Measurements from ENCODE around the gene MBD3L1. TPM values are rescaled to one million over a fixed set of nuclear protein-coding genes. Genes with fewer than 3 reads are reported as not detected.

Gene MBD3L1
- total and polyA plus RNA-seq, 4 donors, result not detected

DNA sequence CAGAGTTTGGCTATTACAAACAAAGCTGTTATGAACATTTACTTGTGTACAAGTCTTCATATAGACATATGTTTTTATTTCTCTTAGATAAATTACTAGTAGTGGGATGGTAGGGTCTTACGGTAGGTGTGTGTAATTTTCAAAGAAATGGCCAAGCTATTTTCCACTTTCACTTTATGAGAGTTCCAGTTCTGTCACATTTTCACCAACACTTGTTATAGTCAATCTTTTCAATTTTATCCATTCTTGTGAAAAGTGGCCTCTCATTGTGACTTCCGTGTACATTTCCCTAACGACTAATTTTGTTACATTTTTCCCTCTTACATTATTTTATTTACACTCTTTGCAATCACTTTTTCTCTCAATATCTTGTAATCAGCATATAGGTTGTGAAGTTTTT lies 18.3 kb downstream of the MBD3L1 start:
- intact Hi-C loops (cut with DNase I), result no loop called here
- no peaks in the 10 kb centered on the region for H3K4me1 ChIP-seq (ENCODE audit: control insufficient read depth in 1 of 2, insufficient read depth in 2 of 2, low read length in 2 of 2)
- WGBS, 2 donors, result 89 to 92% methylated on average over 3 of the region's 3 CpGs
- no peak overlapping the region for H3K4me3 ChIP-seq (ENCODE audit: low read length in 2 of 2)
- no peak overlapping the region for H3K27ac ChIP-seq (ENCODE audit: low read depth in 1 of 2, low read length in 2 of 2)
- no peaks in the 10 kb centered on the region for H3K36me3 ChIP-seq (ENCODE audit: control insufficient read depth in 1 of 2, insufficient read depth in 2 of 2, low read length in 1 of 2)
- no peaks in the 10 kb centered on the region for H3K27me3 ChIP-seq (ENCODE audit: control insufficient read depth in 1 of 2, insufficient read depth in 2 of 2, low read length in 1 of 2)
- no peak for DNase-seq
- ATAC-seq (ENCODE audit: low FRiP score), result no peak
- H3K9me3 ChIP-seq (ENCODE audit: control insufficient read depth, low read length), result peaks cover 3% of the 10 kb centered on the region

DNA sequence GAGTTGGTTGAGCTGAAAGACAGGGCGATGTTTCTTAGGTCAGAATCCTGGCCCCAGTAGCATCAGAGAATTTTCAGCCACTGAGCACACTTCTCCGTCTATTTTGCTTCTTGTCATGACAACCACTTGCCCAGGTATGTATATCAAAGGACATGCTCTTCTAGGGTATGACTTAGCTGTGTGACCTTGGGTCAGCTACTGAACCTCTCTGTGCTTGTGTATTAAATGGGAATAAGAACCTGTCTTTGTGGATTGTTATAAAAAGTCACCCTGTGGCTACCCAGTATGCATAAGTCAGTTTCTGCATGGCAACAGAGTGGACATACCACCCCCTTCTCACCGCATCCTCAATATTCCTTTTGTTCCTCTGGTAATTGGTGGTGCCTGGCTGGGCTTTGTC lies 26.1 kb downstream of the MBD3L1 start:
- WGBS, 2 donors, result 82 to 83% methylated on average over 3 of the region's 3 CpGs
- ATAC-seq (ENCODE audit: low FRiP score) (no peak), DNase-seq (no peak)
- Histone ChIP-seq H3K9me3 (ENCODE audit: control insufficient read depth, low read length) (no peaks in the 10 kb centered on the region), H3K4me1 (ENCODE audit: control insufficient read depth in 1 of 2, insufficient read depth in 2 of 2, low read length in 2 of 2) (no peaks in the 10 kb centered on the region), H3K36me3 (ENCODE audit: control insufficient read depth in 1 of 2, insufficient read depth in 2 of 2, low read length in 1 of 2) (no peaks in the 10 kb centered on the region), H3K27me3 (ENCODE audit: control insufficient read depth in 1 of 2, insufficient read depth in 2 of 2, low read length in 1 of 2) (no peaks in the 10 kb centered on the region), H3K4me3 (ENCODE audit: low read length in 2 of 2) (no peak overlapping the region), H3K27ac (ENCODE audit: low read depth in 1 of 2, low read length in 2 of 2) (no peak overlapping the region)
- intact Hi-C loops (cut with DNase I), result no loop called here

DNA sequence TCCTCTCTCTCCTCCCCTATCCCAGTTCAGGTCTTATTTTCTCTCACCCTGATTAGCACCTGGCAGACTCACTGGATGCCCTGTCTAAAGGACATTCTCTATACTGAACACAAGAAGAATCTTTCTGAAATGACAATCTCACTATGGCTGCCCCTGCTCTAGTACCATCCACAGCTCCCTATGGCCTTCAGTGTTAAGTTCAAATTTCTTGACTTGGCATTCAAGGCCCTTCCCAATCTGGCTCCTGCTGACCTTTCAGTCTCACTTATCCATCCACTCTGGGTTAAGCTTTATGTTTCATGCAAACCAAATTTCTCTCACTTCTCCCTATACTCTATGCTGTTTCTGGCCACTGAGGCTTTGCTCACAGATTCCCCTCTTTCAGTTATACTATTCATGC lies 34.2 kb downstream of the MBD3L1 start:
- Histone ChIP-seq H3K36me3 (ENCODE audit: control insufficient read depth in 1 of 2, insufficient read depth in 2 of 2, low read length in 1 of 2) (no peaks in the 10 kb centered on the region), H3K27ac (ENCODE audit: low read depth in 1 of 2, low read length in 2 of 2) (no peak overlapping the region), H3K9me3 (ENCODE audit: control insufficient read depth, low read length) (peaks cover 3% of the 10 kb centered on the region), H3K4me3 (ENCODE audit: low read length in 2 of 2) (no peak overlapping the region), H3K27me3 (ENCODE audit: control insufficient read depth in 1 of 2, insufficient read depth in 2 of 2, low read length in 1 of 2) (no peaks in the 10 kb centered on the region), H3K4me1 (ENCODE audit: control insufficient read depth in 1 of 2, insufficient read depth in 2 of 2, low read length in 2 of 2) (no peaks in the 10 kb centered on the region)
- intact Hi-C loops (cut with DNase I), result no loop called here
- no peak for ATAC-seq (ENCODE audit: low FRiP score)
- no peak for DNase-seq

DNA sequence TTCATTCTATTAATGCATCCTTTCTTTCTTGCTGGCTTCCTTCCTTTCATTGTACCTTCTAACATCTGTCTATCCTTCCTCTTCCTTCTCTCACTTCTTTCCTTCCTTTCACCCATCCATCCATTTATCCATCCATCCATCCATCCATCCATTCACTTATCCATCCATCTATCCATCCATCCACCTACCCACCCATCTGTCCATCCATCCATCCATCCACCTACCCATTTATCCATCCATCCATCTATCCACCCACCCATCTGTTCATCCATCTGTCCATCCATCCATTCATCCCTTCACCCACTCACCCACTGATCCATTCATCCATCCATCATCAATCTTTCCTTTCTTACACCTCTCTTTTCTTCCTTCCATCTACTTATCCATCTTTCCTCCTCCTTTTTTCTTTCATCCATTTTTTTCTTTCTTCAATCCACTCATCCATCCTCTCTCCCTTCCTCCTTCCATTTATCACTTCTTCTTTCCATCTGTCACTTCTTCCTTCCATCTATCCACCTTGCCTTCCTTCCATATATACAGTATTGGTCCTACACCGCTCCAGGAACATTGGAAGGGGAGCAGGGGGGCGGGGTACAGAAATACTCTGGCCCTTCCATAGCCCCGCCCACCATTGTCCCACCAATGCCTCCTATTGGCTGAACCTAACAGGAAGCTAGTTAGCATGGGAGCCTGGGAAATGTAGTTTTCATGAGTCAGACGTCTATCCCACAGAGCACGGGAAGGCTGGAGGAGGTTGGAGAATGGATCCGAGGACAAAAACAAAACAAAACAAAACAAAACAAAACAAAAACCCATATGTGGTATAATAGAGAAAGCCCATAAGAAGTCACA lies 45.9 kb downstream of the MBD3L1 start:
- H3K9me3 ChIP-seq (ENCODE audit: control insufficient read depth, low read length), result peaks cover 2% of the 10 kb centered on the region
- H3K27me3 ChIP-seq (ENCODE audit: control insufficient read depth in 1 of 2, insufficient read depth in 2 of 2, low read length in 1 of 2), result no peaks in the 10 kb centered on the region
- no peak overlapping the region for H3K4me3 ChIP-seq (ENCODE audit: low read length in 2 of 2)
- no peaks in the 10 kb centered on the region for H3K4me1 ChIP-seq (ENCODE audit: control insufficient read depth in 1 of 2, insufficient read depth in 2 of 2, low read length in 2 of 2)
- intact Hi-C loops (cut with DNase I), result no loop called here
- DNase-seq, result no peak
- ATAC-seq (ENCODE audit: low FRiP score), result no peak
- no peaks in the 10 kb centered on the region for H3K36me3 ChIP-seq (ENCODE audit: control insufficient read depth in 1 of 2, insufficient read depth in 2 of 2, low read length in 1 of 2)
- WGBS, 2 donors, result 16 to 26% methylated on average over 6 of the region's 6 CpGs
- no peak overlapping the region for H3K27ac ChIP-seq (ENCODE audit: low read depth in 1 of 2, low read length in 2 of 2)

DNA sequence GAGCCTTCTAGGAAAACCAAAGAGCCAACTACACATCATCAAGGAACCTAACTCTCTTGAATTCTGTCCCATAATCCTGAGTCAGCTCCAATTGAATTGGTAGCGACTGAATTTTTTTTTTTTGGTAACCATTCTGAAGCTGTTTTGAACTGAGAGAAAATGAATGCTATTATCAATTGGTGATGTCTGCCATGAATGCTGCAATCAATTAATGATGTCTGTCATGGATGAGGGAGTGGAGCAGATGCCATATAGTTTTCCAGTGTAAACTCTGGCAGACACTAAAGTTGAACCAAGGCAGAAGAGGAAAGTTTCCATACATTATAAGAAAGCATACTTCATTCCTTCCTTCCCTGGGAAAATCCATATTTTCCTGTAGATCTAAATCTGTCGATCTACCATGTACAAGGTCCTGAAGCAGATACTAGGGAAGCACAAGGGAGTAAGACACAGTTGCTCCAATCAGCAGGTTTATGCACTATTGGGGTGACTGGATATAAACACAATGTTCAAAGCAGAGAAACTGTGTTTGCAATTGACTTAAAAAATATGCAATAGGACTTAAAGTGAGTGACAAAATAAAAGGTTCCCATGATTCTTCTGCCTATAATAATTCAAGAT lies 48.8 kb downstream of the MBD3L1 start:
- no peaks in the 10 kb centered on the region for H3K36me3 ChIP-seq (ENCODE audit: control insufficient read depth in 1 of 2, insufficient read depth in 2 of 2, low read length in 1 of 2)
- no peaks in the 10 kb centered on the region for H3K4me1 ChIP-seq (ENCODE audit: control insufficient read depth in 1 of 2, insufficient read depth in 2 of 2, low read length in 2 of 2)
- no peak overlapping the region for H3K27ac ChIP-seq (ENCODE audit: low read depth in 1 of 2, low read length in 2 of 2)
- peaks cover 3% of the 10 kb centered on the region for H3K9me3 ChIP-seq (ENCODE audit: control insufficient read depth, low read length)
- DNase-seq (no peak), ATAC-seq (ENCODE audit: low FRiP score) (no peak)
- H3K4me3 ChIP-seq (ENCODE audit: low read length in 2 of 2), result no peak overlapping the region
- H3K27me3 ChIP-seq (ENCODE audit: control insufficient read depth in 1 of 2, insufficient read depth in 2 of 2, low read length in 1 of 2), result no peaks in the 10 kb centered on the region
- intact Hi-C loops (cut with DNase I), result no loop called here
- 72 to 74% methylated on average over 2 of the region's 2 CpGs for WGBS, 2 donors

DNA sequence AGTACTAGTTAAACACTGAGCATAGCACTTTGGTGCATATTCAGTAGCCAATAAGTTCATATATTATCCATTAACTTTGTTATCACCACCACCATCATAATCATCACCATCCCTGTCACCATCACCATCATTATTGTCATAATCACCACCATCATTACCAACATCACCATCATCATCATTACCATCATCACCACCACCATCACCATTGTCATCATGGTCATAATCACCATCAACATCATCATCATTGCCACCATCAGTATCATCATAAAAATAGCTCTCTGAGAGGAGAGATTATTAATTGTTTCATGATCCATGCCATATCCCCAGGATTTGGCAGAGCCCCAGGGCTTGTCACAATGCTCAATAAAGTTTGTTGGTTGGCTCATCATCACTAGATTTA lies 49.3 kb downstream of the MBD3L1 start:
- intact Hi-C loops (cut with DNase I), result no loop called here

DNA sequence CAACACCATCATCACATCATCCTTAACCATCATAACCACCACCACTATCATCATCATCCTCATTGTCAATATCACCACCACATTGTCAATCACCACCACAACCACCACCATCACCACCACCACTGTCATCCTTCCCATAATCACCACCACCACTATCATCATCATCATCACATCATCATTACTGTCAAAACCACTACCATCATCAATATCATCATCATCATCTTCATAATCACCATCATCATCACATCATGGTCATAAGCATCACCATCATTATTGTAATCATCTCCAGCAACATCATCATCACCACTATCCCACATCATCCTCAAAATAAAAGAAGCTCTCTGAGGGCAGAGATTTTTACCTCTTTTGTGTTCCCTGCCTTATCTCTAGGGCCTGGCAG lies 52.2 kb downstream of the MBD3L1 start:
- DNase-seq (no peak), ATAC-seq (ENCODE audit: low FRiP score) (no peak)
- no peaks in the 10 kb centered on the region for H3K27me3 ChIP-seq (ENCODE audit: control insufficient read depth in 1 of 2, insufficient read depth in 2 of 2, low read length in 1 of 2)
- H3K27ac ChIP-seq (ENCODE audit: low read depth in 1 of 2, low read length in 2 of 2), result no peak overlapping the region
- intact Hi-C loops (cut with DNase I), result no loop called here
- H3K9me3 ChIP-seq (ENCODE audit: control insufficient read depth, low read length), result peaks cover 5% of the 10 kb centered on the region
- no peaks in the 10 kb centered on the region for H3K36me3 ChIP-seq (ENCODE audit: control insufficient read depth in 1 of 2, insufficient read depth in 2 of 2, low read length in 1 of 2)
- H3K4me1 ChIP-seq (ENCODE audit: control insufficient read depth in 1 of 2, insufficient read depth in 2 of 2, low read length in 2 of 2), result no peaks in the 10 kb centered on the region
- H3K4me3 ChIP-seq (ENCODE audit: low read length in 2 of 2), result no peak overlapping the region

More for the DNA sequence above, 49.3 kb downstream of the MBD3L1 start:
- H3K4me1 ChIP-seq (ENCODE audit: control insufficient read depth in 1 of 2, insufficient read depth in 2 of 2, low read length in 2 of 2), result no peaks in the 10 kb centered on the region
- no peak overlapping the region for H3K4me3 ChIP-seq (ENCODE audit: low read length in 2 of 2)
- no peaks in the 10 kb centered on the region for H3K27me3 ChIP-seq (ENCODE audit: control insufficient read depth in 1 of 2, insufficient read depth in 2 of 2, low read length in 1 of 2)
- no peaks in the 10 kb centered on the region for H3K36me3 ChIP-seq (ENCODE audit: control insufficient read depth in 1 of 2, insufficient read depth in 2 of 2, low read length in 1 of 2)
- no peak overlapping the region for H3K27ac ChIP-seq (ENCODE audit: low read depth in 1 of 2, low read length in 2 of 2)
- peaks cover 3% of the 10 kb centered on the region for H3K9me3 ChIP-seq (ENCODE audit: control insufficient read depth, low read length)
- DNase-seq, result no peak
- no peak for ATAC-seq (ENCODE audit: low FRiP score)

DNA sequence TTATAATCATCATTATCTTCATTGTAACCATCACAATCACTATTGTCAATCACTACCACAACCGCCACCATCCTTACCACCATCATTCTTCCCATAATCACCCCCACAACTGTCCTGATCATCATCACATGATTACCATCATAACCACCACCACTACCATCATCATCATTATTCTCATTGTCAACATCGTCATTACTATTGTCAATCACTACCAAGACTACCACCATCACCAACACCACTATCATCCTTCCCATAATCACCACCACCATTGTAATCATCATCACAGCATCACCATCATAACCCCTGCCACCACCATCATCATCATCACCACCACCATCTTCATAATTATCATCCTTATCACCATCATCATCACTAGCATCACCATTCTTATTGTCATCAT lies 55.2 kb downstream of the MBD3L1 start:
- WGBS, 2 donors, result 59 to 61% methylated on average over 2 of the region's 2 CpGs
- ATAC-seq (ENCODE audit: low FRiP score) (no peak), DNase-seq (no peak)
- Histone ChIP-seq H3K4me1 (ENCODE audit: control insufficient read depth in 1 of 2, insufficient read depth in 2 of 2, low read length in 2 of 2) (no peaks in the 10 kb centered on the region), H3K27ac (ENCODE audit: low read depth in 1 of 2, low read length in 2 of 2) (no peak overlapping the region), H3K9me3 (ENCODE audit: control insufficient read depth, low read length) (peaks cover 5% of the 10 kb centered on the region), H3K36me3 (ENCODE audit: control insufficient read depth in 1 of 2, insufficient read depth in 2 of 2, low read length in 1 of 2) (no peaks in the 10 kb centered on the region), H3K4me3 (ENCODE audit: low read length in 2 of 2) (no peak overlapping the region), H3K27me3 (ENCODE audit: control insufficient read depth in 1 of 2, insufficient read depth in 2 of 2, low read length in 1 of 2) (no peaks in the 10 kb centered on the region)
- intact Hi-C loops (cut with DNase I), result no loop called here

DNA sequence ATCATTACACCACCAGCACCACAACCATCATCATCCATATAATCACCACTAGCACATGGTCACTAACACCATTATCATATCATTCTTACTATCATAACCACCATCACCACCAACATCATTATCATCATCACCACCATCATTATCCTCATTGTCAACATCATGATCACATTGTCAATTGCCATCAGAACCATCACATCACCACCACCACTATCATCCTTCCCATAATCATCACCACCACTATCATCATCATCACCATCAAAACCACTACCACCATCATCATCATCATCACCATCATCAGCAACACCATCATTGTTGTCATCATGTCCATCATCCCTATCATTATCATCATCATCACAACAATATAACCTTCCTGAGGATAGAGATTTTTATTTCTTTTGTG lies 58.1 kb downstream of the MBD3L1 start:
- no peaks in the 10 kb centered on the region for H3K36me3 ChIP-seq (ENCODE audit: control insufficient read depth in 1 of 2, insufficient read depth in 2 of 2, low read length in 1 of 2)
- peaks cover 2% of the 10 kb centered on the region for H3K9me3 ChIP-seq (ENCODE audit: control insufficient read depth, low read length)
- DNase-seq, result no peak
- no peak overlapping the region for H3K27ac ChIP-seq (ENCODE audit: low read depth in 1 of 2, low read length in 2 of 2)
- H3K4me3 ChIP-seq (ENCODE audit: low read length in 2 of 2), result no peak overlapping the region
- ATAC-seq (ENCODE audit: low FRiP score), result no peak
- H3K27me3 ChIP-seq (ENCODE audit: control insufficient read depth in 1 of 2, insufficient read depth in 2 of 2, low read length in 1 of 2), result no peaks in the 10 kb centered on the region
- H3K4me1 ChIP-seq (ENCODE audit: control insufficient read depth in 1 of 2, insufficient read depth in 2 of 2, low read length in 2 of 2), result no peaks in the 10 kb centered on the region
- intact Hi-C loops (cut with DNase I), result no loop called here
